HepG2 (cell line): ENCODE data around the gene SFXN1. TPM values are rescaled to one million over a fixed set of nuclear protein-coding genes. Genes with fewer than 3 reads are reported as not detected.

Source experiments
- HDAC6 ChIP-seq: fragments of 200-600 bp; sonication (generic); IDR thresholded peaks from 2 replicates; pipeline ENCODE4 v1.7.0; 2017; ENCODE audit warnings: mild to moderate bottlenecking, antibody characterized with exemption, low read length, low read depth
- NR3C1 ChIP-seq: sonication (generic); formaldehyde crosslinking; IDR thresholded peaks from 2 replicates; pipeline ENCODE4 v1.4.0; 2020; ENCODE audit warnings: missing genetic modification reagents
- PHF21A ChIP-seq: sonication (generic); formaldehyde crosslinking; IDR thresholded peaks from 2 replicates; pipeline ENCODE4 v1.5.0; 2020; ENCODE audit warnings: mild to moderate bottlenecking, missing genetic modification reagents
- TBP ChIP-seq: sonication (generic); formaldehyde crosslinking; IDR thresholded peaks from 2 replicates; pipeline ENCODE4 v1.5.0; 2020; ENCODE audit warnings: missing genetic modification reagents
- TOE1 ChIP-seq: sonication (generic); formaldehyde crosslinking; IDR thresholded peaks from 2 replicates; pipeline ENCODE4 v1.4.0; 2020; ENCODE audit warnings: mild to moderate bottlenecking, missing genetic modification reagents
- ZFP82 ChIP-seq: sonication (generic); formaldehyde crosslinking; IDR thresholded peaks from 2 replicates; pipeline ENCODE4 v1.5.1; 2020; ENCODE audit warnings: mild to moderate bottlenecking, missing genetic modification reagents, borderline replicate concordance
- ZFY ChIP-seq: sonication (generic); formaldehyde crosslinking; IDR thresholded peaks from 2 replicates; pipeline ENCODE4 v1.4.0; 2020; ENCODE audit warnings: missing genetic modification reagents
- polyA plus RNA-seq, 8 experiments: library from polyadenylated mRNA; depleted of rRNA in 3 of 8; stranded (reverse) in 7 of 8; unstranded in 1 of 8; fragments of >200 nt; fragmentation: Illumina TruSeq in 4 of 8; extraction: Trizol in 4 of 8; gene quantifications; 2 replicates each; pipeline versions ENCODE4 v1.2.1 to v1.2.3, GENCODE V29; 2011 to 2016; ENCODE audit warnings: low read depth in 4 of 8, missing spikeins in 1 of 8, mixed read lengths in 1 of 8; ENCODE audit not compliant: insufficient read depth in 1 of 8
- total RNA-seq, 5 experiments: library from RNA; depleted of rRNA; stranded (reverse); fragments of >200 nt; fragmentation: Illumina TruSeq; extraction: Trizol; gene quantifications; 2 replicates each; pipeline ENCODE4 v1.2.3, GENCODE V29; 2016; ENCODE audit warnings: low read depth in 1 of 5
- TF ChIP-seq, protein P1 (sequence below): sonication (generic); formaldehyde crosslinking; IDR thresholded peaks from 2 replicates; pipeline ENCODE4 v1.5.0; 2020; ENCODE audit warnings: mild to moderate bottlenecking, missing genetic modification reagents, borderline replicate concordance
- TF ChIP-seq, protein P2 (sequence below): sonication (generic); formaldehyde crosslinking; IDR thresholded peaks from 2 replicates; pipeline ENCODE4 v1.8.1; 2022; ENCODE audit warnings: low read depth, mild to moderate bottlenecking, missing genetic modification reagents
- TF ChIP-seq, protein P3 (sequence below): sonication (generic); formaldehyde crosslinking; IDR thresholded peaks from 2 replicates; pipeline ENCODE4 v1.4.0; 2020; ENCODE audit warnings: mild to moderate bottlenecking, missing genetic modification reagents

SFXN1 gene
- total and polyA plus RNA-seq, 2 of the 13 experiments (the other 11 are each of a cell fraction or from before 2014, with no cell fraction given): 122 to 135 TPM

DNA sequence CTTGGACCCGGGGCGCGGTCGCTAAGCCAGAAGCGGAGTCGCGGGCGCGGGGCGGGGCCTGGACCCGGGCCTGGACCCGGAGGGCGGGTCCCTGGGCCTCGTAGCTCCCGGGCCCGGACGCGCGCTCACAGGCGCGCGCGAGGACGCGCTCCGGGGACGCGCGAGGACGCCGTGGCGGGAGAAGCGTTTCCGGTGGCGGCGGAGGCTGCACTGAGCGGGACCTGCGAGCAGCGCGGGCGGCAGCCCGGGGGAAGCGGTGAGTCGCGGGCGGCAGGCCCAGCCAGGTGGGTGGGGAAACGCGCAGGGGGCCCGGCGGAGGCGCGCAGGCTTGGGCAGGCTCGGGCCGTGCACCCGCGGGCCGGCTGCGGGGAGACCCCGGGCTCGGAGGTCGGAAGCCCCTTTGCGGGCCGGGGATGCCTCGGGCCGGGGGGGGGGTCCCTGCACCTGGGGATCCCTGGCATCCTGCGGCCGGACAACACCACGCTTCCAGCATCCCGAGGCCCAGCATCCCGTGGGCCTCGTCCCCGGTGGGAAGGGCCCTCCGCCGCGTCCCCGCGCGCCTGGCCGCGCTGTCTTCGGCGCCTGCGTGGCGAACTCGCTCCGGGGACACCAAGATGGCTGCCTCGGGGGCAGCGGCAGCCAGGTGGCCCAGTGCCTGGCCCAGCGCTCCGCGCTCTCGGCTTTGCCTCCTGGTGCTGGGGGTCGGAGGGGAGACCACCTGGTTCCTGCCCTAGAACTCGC lies at the start of gene SFXN1 (continued):
- TF ChIP-seq PHF21A (CRISPR knock-in tag) (0 out of 2 replicates have a peak, but pooled peaks have one; percentile 24), ZFP82 (CRISPR knock-in tag) (0 out of 2 replicates have a peak, but pooled peaks have one; percentile 21), HDAC6 (no peak), TOE1 (CRISPR knock-in tag) (no peak; the same call in 1 of the 2 replicates), ZFY (CRISPR knock-in tag) (peak; percentile 85), NR3C1 (no peak), TBP (no peak)
- TF ChIP-seq, protein P1, sequence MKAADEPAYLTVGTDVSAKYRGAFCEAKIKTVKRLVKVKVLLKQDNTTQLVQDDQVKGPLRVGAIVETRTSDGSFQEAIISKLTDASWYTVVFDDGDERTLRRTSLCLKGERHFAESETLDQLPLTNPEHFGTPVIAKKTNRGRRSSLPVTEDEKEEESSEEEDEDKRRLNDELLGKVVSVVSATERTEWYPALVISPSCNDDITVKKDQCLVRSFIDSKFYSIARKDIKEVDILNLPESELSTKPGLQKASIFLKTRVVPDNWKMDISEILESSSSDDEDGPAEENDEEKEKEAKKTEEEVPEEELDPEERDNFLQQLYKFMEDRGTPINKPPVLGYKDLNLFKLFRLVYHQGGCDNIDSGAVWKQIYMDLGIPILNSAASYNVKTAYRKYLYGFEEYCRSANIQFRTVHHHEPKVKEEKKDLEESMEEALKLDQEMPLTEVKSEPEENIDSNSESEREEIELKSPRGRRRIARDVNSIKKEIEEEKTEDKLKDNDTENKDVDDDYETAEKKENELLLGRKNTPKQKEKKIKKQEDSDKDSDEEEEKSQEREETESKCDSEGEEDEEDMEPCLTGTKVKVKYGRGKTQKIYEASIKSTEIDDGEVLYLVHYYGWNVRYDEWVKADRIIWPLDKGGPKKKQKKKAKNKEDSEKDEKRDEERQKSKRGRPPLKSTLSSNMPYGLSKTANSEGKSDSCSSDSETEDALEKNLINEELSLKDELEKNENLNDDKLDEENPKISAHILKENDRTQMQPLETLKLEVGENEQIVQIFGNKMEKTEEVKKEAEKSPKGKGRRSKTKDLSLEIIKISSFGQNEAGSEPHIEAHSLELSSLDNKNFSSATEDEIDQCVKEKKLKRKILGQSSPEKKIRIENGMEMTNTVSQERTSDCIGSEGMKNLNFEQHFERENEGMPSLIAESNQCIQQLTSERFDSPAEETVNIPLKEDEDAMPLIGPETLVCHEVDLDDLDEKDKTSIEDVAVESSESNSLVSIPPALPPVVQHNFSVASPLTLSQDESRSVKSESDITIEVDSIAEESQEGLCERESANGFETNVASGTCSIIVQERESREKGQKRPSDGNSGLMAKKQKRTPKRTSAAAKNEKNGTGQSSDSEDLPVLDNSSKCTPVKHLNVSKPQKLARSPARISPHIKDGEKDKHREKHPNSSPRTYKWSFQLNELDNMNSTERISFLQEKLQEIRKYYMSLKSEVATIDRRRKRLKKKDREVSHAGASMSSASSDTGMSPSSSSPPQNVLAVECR (CRISPR knock-in tag): peak; percentile 78
- TF ChIP-seq, protein P2, sequence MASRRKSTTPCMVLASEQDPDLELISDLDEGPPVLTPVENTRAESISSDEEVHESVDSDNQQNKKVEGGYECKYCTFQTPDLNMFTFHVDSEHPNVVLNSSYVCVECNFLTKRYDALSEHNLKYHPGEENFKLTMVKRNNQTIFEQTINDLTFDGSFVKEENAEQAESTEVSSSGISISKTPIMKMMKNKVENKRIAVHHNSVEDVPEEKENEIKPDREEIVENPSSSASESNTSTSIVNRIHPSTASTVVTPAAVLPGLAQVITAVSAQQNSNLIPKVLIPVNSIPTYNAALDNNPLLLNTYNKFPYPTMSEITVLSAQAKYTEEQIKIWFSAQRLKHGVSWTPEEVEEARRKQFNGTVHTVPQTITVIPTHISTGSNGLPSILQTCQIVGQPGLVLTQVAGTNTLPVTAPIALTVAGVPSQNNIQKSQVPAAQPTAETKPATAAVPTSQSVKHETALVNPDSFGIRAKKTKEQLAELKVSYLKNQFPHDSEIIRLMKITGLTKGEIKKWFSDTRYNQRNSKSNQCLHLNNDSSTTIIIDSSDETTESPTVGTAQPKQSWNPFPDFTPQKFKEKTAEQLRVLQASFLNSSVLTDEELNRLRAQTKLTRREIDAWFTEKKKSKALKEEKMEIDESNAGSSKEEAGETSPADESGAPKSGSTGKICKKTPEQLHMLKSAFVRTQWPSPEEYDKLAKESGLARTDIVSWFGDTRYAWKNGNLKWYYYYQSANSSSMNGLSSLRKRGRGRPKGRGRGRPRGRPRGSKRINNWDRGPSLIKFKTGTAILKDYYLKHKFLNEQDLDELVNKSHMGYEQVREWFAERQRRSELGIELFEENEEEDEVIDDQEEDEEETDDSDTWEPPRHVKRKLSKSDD: 0 out of 2 replicates have a peak, but pooled peaks have one; percentile 22
- TF ChIP-seq, protein P3, sequence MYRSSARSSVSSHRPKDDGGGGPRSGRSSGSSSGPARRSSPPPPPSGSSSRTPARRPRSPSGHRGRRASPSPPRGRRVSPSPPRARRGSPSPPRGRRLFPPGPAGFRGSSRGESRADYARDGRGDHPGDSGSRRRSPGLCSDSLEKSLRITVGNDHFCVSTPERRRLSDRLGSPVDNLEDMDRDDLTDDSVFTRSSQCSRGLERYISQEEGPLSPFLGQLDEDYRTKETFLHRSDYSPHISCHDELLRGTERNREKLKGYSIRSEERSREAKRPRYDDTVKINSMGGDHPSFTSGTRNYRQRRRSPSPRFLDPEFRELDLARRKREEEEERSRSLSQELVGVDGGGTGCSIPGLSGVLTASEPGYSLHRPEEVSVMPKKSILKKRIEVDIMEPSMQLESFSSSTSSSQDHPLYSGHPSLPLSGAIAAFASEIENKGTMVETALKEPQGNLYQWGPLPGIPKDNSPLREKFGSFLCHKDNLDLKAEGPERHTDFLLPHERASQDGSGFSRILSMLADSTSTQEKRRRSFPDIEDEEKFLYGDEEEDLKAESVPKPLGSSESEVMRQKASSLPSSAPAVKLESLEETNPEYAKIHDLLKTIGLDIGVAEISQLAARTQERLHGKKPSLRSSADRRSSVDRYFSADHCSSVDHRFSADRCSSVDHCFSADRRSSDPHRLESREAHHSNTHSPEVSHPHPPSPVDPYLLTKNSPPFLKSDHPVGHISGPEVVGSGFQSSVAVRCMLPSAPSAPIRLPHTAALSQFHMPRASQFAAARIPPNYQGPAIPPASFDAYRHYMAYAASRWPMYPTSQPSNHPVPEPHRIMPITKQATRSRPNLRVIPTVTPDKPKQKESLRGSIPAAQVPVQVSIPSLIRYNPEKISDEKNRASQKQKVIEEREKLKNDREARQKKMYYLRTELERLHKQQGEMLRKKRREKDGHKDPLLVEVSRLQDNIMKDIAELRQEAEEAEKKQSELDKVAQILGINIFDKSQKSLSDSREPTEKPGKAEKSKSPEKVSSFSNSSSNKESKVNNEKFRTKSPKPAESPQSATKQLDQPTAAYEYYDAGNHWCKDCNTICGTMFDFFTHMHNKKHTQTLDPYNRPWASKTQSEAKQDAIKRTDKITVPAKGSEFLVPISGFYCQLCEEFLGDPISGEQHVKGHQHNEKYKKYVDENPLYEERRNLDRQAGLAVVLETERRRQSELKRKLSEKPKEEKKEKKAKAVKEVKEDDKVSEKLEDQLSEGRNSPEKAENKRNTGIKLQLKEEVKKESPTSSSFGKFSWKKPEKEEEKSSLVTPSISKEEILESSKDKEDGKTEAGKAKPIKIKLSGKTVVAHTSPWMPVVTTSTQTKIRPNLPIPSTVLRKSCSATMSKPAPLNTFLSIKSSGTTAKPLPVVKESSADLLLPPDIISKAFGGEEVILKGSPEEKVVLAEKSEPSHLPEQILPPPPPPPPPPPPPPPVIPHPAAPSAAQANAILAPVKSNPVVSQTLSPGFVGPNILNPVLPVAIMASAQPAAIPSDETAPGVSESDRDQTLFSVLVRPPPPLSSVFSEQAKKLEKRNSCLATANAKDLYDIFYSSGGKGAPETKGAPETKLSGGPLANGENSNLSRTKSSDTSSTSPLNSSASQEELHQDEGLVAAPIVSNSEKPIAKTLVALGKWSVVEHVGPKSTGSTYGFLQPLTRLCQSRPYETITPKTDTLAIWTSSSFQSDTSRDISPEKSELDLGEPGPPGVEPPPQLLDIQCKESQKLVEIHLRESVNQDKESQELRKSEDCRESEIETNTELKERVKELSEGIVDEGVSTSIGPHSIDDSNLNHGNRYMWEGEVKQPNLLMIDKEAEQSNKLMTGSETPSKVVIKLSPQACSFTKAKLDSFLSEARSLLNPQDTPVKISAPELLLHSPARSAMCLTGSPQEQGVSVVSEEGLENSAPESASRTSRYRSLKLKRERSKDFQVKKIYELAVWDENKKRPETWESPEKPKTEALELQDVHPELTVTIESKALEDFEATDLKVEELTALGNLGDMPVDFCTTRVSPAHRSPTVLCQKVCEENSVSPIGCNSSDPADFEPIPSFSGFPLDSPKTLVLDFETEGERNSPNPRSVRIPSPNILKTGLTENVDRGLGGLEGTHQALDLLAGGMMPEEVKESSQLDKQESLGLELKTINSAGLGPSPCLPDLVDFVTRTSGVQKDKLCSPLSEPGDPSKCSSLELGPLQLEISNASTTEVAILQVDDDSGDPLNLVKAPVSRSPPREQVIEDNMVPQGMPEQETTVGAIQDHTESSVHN: no peak
